GM23338 (cell line): Measurements from ENCODE around the gene KLK10. TPM values are rescaled to one million over a fixed set of nuclear protein-coding genes. Genes with fewer than 3 reads are reported as not detected.

Source experiments
- ATAC-seq: fragments of 200-7000 bp; cut with Tn5 transposase; 3 replicates; pipeline ENCODE4 v1.9.1; 2020
- DNase-seq: peaks from one replicate; pipeline ENCODE4 v3.0.0-alpha.2; 2015; ENCODE audit warnings: low spot score
- H2AFZ ChIP-seq: fragments of 200-600 bp; sonication (generic); 2 replicates; pipeline ENCODE4 v1.8.0; 2016; ENCODE audit warnings: antibody characterized with exemption, mild to moderate bottlenecking, moderate library complexity
- H3F3A ChIP-seq: fragments of 200-600 bp; sonication (generic); replicated peaks from 2 replicates; pipeline ENCODE4 v1.8.0; 2017; ENCODE audit warnings: antibody characterized with exemption, mixed run types, low read depth
- H3K27ac ChIP-seq: fragments of 200-600 bp; sonication (generic); 2 replicates; pipeline ENCODE4 v1.6.1; 2016; ENCODE audit warnings: low read depth
- H3K27me3 ChIP-seq: fragments of 200-600 bp; sonication (generic); 2 replicates; pipeline ENCODE4 v1.8.0; 2016; ENCODE audit warnings: mild to moderate bottlenecking, mixed run types, moderate library complexity; ENCODE audit not compliant: insufficient read depth
- H3K36me3 ChIP-seq: fragments of 200-600 bp; sonication (generic); 2 replicates; pipeline ENCODE4 v1.8.0; 2016; ENCODE audit warnings: mild to moderate bottlenecking; ENCODE audit not compliant: insufficient read depth
- H3K4me1 ChIP-seq: fragments of 200-600 bp; sonication (generic); 2 replicates; pipeline ENCODE4 v1.8.0; 2016; ENCODE audit warnings: mild to moderate bottlenecking, moderate library complexity; ENCODE audit not compliant: insufficient read depth
- H3K4me2 ChIP-seq: fragments of 200-600 bp; sonication (generic); 2 replicates; pipeline ENCODE4 v1.7.1; 2017; ENCODE audit warnings: mixed run types
- H3K4me3 ChIP-seq: fragments of 200-600 bp; sonication (generic); 2 replicates; pipeline ENCODE4 v1.6.1; 2016; ENCODE audit warnings: mixed run types
- H3K79me2 ChIP-seq: fragments of 200-600 bp; sonication (generic); replicated peaks from 2 replicates; pipeline ENCODE4 v1.8.0; 2017; ENCODE audit warnings: mild to moderate bottlenecking; ENCODE audit not compliant: insufficient read depth
- H3K9me2 ChIP-seq: fragments of 200-600 bp; sonication (generic); 2 replicates; pipeline ENCODE4 v1.8.0; 2017; ENCODE audit not compliant: insufficient read depth
- H4K20me1 ChIP-seq: fragments of 200-600 bp; sonication (generic); replicated peaks from 2 replicates; pipeline ENCODE4 v1.8.0; 2017; ENCODE audit warnings: mild to moderate bottlenecking; ENCODE audit not compliant: insufficient read depth
- H3K27ac Mint-ChIP-seq: 2 replicates; pipeline ENCODE4 v1.8.0; 2020; ENCODE audit warnings: inconsistent platforms, mild to moderate bottlenecking, moderate library complexity, mixed read lengths
- H3K27me3 Mint-ChIP-seq: 3 replicates; pipeline ENCODE4 v1.8.0; 2022; ENCODE audit warnings: low read depth, mild to moderate bottlenecking, moderate library complexity, mixed read lengths, inconsistent platforms; ENCODE audit not compliant: insufficient read depth, poor library complexity
- H3K36me3 Mint-ChIP-seq: 3 replicates; pipeline ENCODE4 v1.8.0; 2021; ENCODE audit warnings: low read depth, mild to moderate bottlenecking, inconsistent platforms, moderate library complexity, mixed read lengths
- H3K4me1 Mint-ChIP-seq: 3 replicates; pipeline ENCODE4 v1.8.0; 2020; ENCODE audit warnings: mild to moderate bottlenecking, inconsistent platforms, mixed read lengths
- H3K4me3 Mint-ChIP-seq: 3 replicates; pipeline ENCODE4 v1.8.0; 2021; ENCODE audit warnings: moderate library complexity, mild to moderate bottlenecking, inconsistent platforms, mixed read lengths
- H3K9me3 Mint-ChIP-seq: 3 replicates; pipeline ENCODE4 v1.8.0; 2020; ENCODE audit warnings: moderate library complexity, mild to moderate bottlenecking, inconsistent platforms, mixed read lengths
- CREB1 ChIP-seq: fragments of 250-450 bp; sonication (Bioruptor Pico); IDR thresholded peaks from 2 replicates; pipeline ENCODE4 v1.5.0; 2020; ENCODE audit warnings: low read depth, mild to moderate bottlenecking, moderate library complexity
- CTCF ChIP-seq, 2 experiments: fragments of 200-600 bp in 1 of 2; sonication (generic) in 1 of 2; conservative IDR thresholded peaks; 2 replicates each; pipeline versions ENCODE4 v1.5.1 to v1.6.1; 2016 to 2017; ENCODE audit warnings: antibody characterized with exemption in 2 of 2, low read depth in 2 of 2, mild to moderate bottlenecking in 2 of 2, moderate library complexity in 1 of 2
- EZH2 ChIP-seq: fragments of 200-600 bp; sonication (generic); IDR thresholded peaks from one replicate; pipeline ENCODE4 v1.8.0; 2017; ENCODE audit warnings: antibody characterized with exemption, mild to moderate bottlenecking, low read depth; ENCODE audit not compliant: unreplicated experiment
- EZH2phosphoT487 ChIP-seq: fragments of 200-600 bp; sonication (generic); IDR thresholded peaks from one replicate; pipeline ENCODE4 v1.8.1; 2018; ENCODE audit warnings: antibody characterized with exemption; ENCODE audit not compliant: unreplicated experiment
- JUNB ChIP-seq: IDR thresholded peaks from one replicate; pipeline ENCODE4 v1.6.1; 2016; ENCODE audit warnings: antibody characterized with exemption; ENCODE audit not compliant: unreplicated experiment
- NANOG ChIP-seq: IDR thresholded peaks from 2 replicates; pipeline ENCODE4 v1.6.1; 2016; ENCODE audit warnings: antibody characterized with exemption, borderline replicate concordance
- REST ChIP-seq: IDR thresholded peaks from one replicate; pipeline ENCODE4 v1.6.1; 2018; ENCODE audit warnings: antibody characterized with exemption; ENCODE audit not compliant: unreplicated experiment
- STAT1 ChIP-seq: IDR thresholded peaks from one replicate; pipeline ENCODE4 v1.6.1; 2016; ENCODE audit warnings: antibody characterized with exemption; ENCODE audit not compliant: unreplicated experiment
- ZNF114 ChIP-seq: fragments of 250-450 bp; sonication (Bioruptor Pico); IDR thresholded peaks from 2 replicates; pipeline ENCODE4 v1.5.0; 2020; ENCODE audit warnings: mild to moderate bottlenecking, moderate library complexity
- polyA plus RNA-seq: library from polyadenylated mRNA; unstranded; fragments of >200 nt; fragmentation: Nextera tagmentation; extraction: Ambion mirVana; gene quantifications from 2 replicates; pipeline ENCODE4 v1.2.1, GENCODE V29; 2016
- total RNA-seq: library from RNA; depleted of rRNA; stranded (reverse); fragments of >200 nt; shearing (Covaris generic); gene quantifications from 2 replicates; pipeline ENCODE4 v1.2.3, GENCODE V29; 2014

The KLK10 gene
- total and polyA plus RNA-seq, 2 experiments from 2014 or later, result 6.1 to 6.6 TPM

GRCh38 chr19:51010066-51010795, 9.3 kb downstream of the KLK10 start:
- H3K27ac Mint-ChIP-seq, result no peak overlapping the region
- H3K4me1 Mint-ChIP-seq, result no peaks in the 10 kb centered on the region
- Histone ChIP-seq H3K79me2 (no peaks in the 10 kb centered on the region), H3F3A (no peaks in the 10 kb centered on the region), H3K4me1 (no peaks in the 10 kb centered on the region), H2AFZ (no peak overlapping the region), H3K9me2 (no peaks in the 10 kb centered on the region), H3K36me3 (no peaks in the 10 kb centered on the region), H3K27me3 (no peaks in the 10 kb centered on the region), H3K4me2 (no peak overlapping the region), H4K20me1 (no peaks in the 10 kb centered on the region), H3K27ac (no peak overlapping the region), H3K4me3 (no peak overlapping the region)
- no peaks in the 10 kb centered on the region; the same call in 2 of the 3 replicates for H3K9me3 Mint-ChIP-seq
- ATAC-seq, result no peak
- no peak for DNase-seq
- no peaks in the 10 kb centered on the region for H3K36me3 Mint-ChIP-seq
- no peak for TF ChIP-seq REST
- no peak for TF ChIP-seq STAT1
- H3K4me3 Mint-ChIP-seq, result no peak overlapping the region
- peaks cover 3% of the 10 kb centered on the region for H3K27me3 Mint-ChIP-seq

GRCh38 chr19:51009061-51009891, 10.2 kb downstream of the KLK10 start:
- Histone ChIP-seq H4K20me1 (no peaks in the 10 kb centered on the region), H3K36me3 (no peaks in the 10 kb centered on the region), H3K9me2 (no peaks in the 10 kb centered on the region), H3K79me2 (no peaks in the 10 kb centered on the region), H3K4me2 (no peak overlapping the region), H3F3A (no peaks in the 10 kb centered on the region), H3K27me3 (no peaks in the 10 kb centered on the region), H2AFZ (no peak overlapping the region), H3K27ac (no peak overlapping the region), H3K4me3 (no peak overlapping the region), H3K4me1 (no peaks in the 10 kb centered on the region)
- H3K27me3 Mint-ChIP-seq, result peaks cover 2% of the 10 kb centered on the region
- no peaks in the 10 kb centered on the region for H3K9me3 Mint-ChIP-seq
- no peak overlapping the region for H3K27ac Mint-ChIP-seq
- TF ChIP-seq STAT1 (no peak), CTCF (conservative IDR thresholded peaks at IDR 0.05; ENCODE audit: low read depth in 2 of 2) (no peak), EZH2 (no peak), EZH2phosphoT487 (no peak), CREB1 (CRISPR knock-in tag) (no peak), ZNF114 (no peak), JUNB (no peak), NANOG (no peak)
- H3K4me1 Mint-ChIP-seq, result no peaks in the 10 kb centered on the region
- ATAC-seq, result no peak
- no peak for DNase-seq
- no peak overlapping the region for H3K4me3 Mint-ChIP-seq
- no peaks in the 10 kb centered on the region for H3K36me3 Mint-ChIP-seq
